ENCODE measurements around the gene IRS1.

Gene IRS1

DNA sequence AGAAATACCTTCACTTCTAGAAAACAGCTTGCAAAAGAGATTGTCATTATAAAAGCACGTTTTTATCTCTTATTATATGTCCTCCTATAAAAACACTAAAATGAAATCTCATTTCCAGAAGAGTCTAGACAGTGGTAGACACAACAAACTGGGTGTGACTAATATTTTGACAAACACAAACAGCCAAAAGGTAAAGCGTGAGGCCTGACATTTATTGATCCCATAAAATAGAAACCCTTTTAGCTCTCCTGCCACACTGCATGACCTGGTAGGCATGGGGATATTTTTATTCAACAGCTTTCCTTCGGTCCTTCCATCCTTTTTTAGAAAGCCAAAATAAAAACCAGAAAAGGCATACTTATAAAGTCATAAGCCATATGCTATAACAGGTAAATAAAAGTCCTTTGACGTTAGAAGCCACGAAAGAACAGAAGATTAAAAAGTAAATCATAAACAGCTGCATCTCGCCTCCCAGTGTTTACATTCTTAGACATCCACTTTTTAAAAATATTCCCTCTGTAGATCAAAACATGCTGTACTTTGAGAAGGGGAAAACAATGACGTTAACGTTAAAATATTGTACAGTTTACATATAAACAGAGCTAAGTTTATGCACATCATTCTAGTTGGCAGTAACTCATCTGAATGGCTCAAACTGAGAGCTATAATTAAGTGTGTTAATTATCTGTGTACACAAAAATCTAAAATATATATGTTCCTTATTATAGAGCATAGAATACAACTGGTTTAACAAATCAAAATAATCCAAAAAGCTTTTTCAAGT, 44.6 kb downstream of the IRS1 start:
- peak; percentile 37 for DNase-seq

DNA sequence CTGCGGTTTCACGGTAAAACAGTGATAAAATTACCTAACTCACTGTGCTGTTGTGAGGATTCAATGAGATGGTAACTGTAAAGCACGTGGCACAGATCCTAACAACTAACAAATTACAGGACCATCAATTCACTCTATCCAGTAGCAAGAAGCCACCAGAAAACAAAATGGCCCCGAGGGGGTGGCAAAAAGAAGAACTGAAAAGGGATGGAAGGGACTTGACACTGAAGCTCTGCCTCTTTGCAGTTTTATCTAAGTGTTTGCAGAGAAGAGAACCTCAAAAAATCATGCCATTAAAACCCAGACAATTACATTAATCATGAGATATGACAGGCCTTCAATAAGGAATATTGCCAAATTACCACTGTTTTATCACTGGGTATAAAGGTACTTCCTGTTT, 46.7 kb downstream of the IRS1 start:
- DNase-seq: no peak

DNA sequence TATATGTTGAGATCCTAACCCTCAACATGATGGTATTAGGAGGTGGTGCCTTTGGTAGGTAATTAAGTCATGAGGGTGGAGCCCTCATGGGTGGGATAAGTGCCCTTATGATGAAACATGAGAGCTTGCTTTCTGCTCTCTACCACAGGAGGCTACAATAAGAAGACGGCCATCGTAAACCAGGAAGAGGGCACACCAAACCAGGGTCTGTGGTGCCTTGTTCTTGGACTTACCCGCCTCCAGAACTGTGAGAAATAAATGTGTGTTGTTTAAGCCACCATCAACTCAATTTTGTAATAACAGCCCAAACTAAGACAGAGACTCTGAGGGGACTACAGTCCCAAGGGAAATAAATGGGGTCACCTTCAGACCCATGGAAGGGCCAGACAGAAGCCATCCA, 52.3 kb downstream of the IRS1 start:
- no peak for DNase-seq

DNA sequence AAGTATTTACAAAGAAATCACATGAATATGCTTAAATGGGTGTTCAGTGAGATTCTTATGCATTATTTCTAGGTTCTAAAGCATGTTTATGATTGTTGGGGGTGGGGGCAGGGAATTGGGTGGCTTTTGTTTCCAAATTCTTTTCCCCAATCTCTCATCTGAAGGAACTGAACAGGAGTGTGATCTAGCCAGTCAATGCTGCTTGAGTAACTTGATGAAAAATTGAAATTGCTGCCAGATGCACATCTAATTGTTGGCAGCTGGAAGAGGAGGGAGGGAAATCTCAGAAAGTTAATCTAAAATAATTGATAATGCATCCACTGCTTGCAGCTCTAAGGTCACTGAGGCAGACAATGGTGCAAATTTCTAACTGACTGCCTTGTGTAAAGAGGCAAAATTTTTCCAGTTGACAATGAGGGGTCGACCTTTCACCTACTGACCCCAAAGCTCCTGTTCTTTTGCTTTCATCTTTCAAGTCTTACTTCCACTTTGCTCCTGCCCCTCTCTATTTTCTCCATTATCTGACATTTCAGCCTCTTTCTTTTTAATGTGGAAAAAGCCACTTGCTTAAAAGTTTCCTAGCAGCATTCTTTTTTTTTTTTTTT, 53.3 kb downstream of the IRS1 start:
- no peak for DNase-seq

DNA sequence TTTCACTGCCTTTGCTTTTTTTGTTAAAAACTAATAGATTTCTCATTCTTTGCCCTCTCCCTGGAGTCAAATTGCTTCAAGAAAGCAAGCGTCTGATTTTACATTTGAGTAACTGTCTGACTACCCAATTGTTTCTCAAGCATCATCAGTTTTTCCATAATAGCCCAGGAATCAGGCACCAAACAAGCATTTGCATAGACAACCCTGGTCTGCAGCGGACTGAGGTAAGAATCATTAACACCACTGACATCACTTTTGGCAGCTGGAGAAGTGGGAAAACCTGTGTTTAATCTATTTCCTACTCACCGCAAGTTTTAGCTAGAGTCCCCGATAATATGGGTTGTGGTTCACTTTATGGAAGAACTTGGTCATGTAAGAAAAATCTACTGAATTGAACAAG, 55.7 kb downstream of the IRS1 start:
- no peak for DNase-seq

DNA sequence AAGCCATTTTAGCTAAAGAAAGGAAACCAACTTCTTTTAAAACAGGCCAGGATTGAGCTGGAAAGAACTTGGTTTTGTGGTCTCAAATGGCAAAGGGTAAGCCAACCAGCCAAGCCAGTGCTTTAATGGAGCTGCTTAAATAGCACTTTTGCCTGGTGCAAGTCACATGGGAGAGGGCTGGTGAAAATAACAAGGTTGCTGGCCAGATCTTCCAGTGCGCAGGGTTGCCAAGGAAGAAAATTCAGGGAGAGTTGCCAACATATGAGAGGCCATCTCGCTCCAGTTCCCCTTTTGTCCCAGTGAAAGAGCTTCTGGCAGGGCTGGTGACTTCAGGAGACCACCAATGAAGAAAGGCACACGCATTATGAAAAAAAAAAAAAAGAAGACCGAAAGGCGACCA, 57.3 kb downstream of the IRS1 start:
- DNase-seq: no peak

DNA sequence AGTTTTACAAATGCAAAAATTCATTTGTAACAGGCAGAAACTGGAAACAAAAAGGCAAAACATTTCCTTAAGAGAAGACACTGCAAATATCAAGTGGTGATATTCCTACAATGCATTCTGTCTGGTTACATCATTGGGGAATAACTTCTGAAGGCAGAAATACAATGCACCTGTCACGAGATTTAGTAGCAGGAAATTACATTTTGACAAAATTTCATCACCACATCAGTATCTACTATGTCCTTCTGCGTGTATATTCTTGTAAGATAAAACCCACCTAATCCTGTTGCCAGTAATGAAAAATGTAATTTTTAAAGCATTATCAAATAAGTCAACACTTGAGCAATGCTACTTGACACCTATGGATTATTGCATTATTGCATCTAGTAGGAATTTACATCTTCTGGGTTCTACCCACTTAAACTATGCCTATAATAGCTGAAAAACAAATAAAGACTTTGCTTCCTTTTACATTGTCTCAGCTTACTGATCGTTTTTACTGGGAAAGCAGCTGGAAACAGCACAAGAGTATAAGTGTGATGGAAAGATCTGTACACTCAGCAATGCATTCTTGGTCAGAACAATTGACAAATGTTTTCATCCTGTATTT, 59.5 kb downstream of the IRS1 start:
- no peak for DNase-seq

DNA sequence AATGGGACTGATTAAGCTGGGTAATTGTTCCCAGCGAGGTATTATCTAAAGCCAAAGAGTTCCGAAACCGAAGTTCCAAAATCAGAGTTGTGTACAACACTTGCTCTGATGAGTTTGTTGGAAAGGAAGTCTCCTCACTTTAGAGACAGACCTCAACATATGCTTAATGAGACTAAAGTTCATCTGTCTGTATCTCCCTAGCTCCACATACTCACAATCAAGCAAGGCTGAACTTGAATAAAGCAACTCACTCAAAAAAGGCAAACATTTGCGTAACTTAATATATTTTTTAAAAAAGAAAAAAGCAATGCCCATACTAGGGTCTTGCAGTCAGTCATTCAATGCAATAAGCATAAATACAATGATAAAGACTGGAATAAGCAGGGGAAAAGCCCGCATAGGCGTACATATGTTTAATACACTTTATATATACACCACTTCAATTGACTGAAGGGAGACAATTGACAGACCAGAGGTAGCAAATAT, 60.0 kb downstream of the IRS1 start:
- DNase-seq: no peak

DNA sequence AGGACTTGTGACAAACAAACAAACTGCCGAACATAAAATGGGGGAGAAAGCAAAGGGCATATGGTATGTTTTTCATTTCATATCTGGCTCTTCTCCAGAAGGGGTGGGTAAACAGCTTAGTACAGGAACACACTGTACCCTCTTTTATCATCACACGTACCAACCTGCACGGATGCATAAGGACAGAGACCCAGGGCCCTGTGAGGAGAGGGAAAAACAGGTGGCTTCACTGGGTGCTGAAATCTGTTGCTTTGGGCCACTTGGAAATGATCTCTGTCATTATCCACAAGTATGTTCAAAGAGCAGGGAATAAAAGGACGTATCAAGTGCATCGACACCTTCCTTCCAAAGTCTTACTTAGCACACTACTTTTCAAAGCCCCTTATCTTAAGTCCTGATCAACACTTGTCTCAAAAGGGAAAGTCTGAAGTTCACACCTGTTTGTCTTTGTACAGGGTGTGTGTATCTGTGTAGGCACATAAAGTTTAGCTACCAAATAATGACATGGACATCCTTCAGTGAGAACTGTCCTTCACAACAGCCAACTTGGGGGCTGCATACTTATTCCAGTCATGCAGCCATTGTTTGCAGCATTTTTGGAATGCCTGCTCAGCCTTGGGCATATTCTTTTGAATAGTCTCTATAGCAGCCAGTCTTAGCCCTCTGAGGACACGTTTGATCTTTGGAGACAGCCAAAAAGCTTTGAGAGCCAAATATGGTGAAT, 60.6 kb downstream of the IRS1 start:
- DNase-seq: no peak

DNA sequence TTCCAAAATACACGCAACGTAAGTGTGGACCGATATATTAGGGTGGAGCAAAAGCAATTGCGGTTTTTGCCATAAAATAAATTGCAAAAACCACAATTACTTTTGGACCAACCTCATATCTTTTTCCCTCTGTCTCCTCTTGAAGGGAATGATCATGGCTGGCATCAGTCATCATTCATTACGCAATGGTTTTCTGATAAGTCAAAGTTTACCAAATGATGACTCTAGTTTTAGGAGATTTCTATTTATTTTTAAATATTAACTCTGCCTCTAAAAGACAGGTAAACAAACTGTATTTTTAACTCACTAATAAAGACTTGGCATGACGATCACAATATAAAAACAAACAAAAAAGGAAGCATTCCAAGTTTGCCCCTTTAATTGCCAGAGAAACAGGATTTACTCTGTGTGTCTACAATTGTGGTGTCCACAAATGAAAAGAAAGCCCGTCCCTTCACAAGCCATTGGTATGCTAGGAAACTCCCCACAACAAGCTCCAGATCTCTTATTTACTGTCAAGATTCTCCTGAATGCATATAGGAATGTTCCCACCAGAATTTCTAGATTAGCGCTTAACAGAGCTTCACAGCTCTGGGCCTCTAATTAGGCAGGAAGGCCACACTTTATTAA, 61.3 kb downstream of the IRS1 start:
- no peak for DNase-seq

DNA sequence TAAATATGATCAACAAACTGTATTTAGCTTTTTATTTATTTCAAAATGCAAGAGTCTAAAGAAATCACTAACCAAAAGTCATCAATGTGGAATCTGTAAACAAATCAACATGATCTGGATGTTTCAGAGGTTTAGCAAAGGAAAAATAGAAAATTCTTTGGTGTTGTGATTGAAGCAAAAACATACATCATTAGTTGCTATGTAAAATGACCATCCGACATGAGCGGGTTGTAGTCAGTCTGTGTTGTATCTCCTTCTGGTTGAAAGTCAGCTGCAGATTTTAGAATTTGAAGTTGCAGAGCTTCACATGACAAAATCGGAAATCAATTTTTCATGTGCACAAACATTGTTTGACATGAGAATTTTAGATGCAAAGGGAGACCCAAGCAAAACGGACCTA, 63.2 kb downstream of the IRS1 start:
- no peak for DNase-seq

DNA sequence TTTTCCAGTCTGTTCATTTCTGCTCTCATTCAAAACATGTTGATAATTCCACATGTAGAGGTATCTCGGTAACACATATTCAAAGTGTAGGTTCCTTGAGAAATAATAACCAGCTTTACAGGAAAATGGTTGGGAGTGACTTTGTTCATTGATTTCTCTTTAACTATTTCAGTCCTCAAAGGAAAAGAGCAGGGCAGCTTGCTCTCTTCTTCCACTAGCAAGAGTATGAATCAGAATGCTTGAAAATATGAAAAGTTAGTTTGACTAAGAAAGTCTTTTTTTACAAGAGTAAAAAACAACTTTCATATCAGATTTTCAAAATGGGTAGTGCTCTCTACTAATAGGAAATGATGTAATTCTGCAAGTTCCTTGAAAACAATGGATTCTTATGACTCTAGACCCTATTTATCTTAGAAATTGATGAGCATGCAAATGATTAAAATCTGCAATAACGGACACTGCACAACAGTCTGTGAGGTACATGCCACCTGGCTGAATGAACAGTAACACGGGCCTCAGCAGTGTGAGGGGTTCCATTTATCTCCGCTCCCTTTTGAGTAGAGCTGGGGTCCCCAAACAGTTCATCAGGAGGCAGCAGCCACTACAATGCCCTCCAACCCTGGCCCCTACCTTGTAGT, 65.6 kb downstream of the IRS1 start:
- DNase-seq: no peak

DNA sequence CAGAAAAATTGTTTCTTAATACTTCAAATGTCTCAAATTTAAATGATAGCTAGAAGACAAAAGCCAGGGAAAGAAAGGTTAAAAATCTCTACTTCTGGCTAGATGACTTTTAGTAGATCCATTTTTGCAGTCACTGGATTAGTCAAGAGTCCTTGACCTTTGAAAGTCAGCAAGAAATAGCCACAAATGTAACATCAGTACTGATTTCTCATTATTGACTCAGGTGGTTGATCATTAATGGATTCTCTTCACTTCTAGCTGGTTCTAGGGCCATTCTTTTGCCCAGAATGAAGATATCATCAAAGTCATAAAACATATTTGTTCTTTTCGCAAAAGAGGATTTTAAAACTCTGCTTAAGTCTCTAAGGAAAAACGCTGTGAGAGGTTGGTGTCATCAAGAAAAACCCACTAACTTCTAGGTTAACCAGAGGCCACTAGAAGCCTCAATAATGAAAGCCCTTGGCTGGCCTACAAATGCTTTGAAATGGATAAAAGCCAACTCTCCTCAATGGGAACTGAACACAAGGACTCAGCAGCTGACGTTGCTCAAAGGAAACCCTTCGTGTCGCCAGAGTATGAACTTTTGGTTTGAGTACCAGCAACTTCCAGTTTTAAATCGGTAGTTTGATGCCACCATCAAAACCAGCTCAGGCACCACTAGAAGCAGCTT, 66.3 kb downstream of the IRS1 start:
- no peak for DNase-seq

DNA sequence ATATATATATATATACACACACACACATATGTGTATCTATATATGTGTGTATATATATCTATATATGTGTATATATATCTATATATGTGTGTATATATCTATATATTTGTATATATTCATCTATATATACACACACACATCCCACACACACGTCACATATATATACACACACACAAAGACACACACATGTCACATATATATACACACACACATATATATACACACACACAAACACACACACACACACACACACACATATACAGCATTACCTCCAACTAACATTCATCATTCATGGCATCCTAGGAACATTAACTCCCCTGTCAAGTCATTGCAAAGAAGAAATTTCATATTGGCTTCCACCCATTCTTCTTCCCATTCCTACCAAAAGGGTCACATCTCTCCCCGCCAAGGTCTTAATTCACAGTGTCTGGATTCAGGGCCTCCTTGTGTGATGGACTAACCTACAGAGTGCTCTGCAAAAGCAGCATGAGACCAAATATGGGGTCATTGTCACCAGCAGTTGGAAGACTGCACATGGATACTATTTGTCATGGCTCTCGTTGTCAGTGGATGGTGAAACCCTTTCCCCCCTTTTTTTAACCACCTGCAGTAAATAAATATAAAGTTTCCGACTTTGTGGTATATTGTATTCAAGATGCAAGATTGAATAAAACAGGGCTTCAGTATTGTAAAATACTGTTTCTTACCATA, 67.0 kb downstream of the IRS1 start:
- no peak for DNase-seq

DNA sequence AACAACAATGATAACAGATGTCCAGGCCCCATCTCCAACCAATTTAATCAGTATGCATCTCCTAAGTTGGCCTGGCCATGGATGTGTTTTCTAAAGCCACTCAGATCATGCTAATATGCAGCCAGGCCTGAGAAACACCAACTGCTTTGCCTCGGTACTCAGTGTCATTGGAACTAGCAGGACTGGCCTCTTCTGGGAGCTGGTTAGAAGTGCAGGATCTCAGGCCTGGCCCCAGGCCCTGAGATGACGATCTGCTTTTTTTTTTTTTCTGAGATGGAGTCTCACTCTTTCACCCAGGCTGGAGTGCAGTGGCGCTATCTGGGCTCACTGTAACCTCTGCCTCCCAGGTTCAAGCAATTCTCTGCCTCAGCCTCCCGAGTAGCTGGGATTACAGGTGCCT, 69.1 kb downstream of the IRS1 start:
- no peak for DNase-seq

DNA sequence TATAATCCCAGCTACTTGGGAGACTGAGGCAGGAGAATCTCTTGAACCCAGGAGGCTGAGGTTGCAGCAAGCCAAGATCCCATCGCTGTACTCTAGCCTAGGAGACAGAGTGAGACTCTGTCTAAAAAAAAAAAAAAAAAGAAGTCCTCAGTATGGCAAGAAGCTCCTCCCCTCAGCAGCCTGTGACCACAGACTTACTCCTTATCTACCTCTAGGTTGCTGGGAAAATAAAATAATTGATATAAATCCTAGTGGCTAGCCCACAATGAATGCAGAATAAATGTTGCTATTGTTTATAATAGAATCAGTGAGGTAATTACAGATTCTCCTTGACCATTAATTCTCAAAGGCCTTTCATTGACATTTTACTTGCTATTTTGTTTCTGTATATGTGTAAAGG, 70.6 kb downstream of the IRS1 start:
- no peak for DNase-seq

DNA sequence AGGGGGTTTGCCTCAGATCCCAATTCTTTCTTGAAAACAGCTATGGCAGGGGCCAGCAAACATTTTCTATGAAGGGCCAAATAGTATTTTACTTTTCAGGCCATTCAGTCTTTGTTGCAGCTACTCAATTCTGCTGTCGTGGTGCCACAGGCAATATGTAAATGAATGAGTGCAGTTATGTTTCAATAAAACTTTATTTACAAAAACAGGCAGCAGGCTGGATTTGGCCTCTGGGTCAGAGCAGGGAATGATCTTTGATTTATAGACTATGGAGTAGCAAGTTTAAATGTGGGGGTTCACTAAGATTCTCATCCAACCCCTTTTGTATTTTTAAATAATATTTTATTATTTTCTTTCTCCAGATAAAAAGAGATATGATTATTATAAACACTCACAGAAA, 72.4 kb downstream of the IRS1 start:
- DNase-seq: no peak

DNA sequence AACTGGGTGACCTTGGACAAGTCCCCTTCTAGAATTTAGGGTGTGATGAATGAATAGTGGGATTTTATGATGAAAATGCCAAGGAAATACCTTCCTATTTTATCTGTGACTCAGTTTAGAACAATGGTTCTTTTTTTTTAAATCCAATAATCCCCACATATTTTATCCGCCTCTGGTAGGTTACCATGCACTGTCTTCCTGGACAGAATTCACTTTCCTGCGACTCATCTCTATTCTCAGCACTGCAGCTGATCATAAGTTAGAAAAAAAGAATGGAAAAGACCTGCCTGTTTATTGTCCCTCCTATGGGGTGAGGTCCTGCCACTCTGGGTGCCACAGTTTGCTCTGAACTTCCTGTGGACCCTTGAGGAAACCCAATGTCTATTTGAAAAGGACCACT, 73.1 kb downstream of the IRS1 start:
- DNase-seq: peak; percentile 31

DNA sequence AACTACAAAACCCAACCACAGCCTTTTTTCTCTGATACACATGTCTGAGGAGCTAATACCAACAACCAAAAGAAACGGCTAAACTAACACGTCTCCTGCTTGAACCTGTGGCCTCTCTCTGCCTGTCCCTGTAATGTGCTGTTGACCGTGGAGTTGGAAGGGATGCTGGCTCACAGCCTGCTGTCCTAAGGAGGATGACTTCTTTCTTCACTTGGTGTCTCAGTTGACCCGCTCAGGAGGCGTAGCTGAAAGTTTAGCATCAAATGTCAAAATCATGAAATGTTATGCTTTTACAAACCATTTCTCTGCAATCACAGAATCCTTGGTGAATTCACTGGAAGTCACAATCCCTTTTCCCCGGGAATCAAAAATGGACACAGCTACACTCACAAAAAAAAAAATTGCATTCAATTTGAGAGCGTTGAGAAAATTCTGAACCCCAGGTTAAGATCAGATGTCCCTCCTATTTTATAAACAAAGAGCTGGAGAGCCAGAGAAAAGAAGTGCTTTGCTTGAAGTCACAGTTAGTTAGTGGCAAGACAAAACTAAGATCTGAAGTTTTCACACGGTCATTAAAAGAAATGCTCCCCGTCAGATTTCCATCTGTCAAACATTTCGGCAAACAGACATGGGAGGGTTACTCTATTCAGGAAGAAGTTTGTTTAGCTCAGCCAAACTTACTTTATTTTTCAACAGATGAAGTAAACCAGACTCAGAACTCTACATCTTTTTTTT, 74.3 kb downstream of the IRS1 start:
- no peak for DNase-seq

DNA sequence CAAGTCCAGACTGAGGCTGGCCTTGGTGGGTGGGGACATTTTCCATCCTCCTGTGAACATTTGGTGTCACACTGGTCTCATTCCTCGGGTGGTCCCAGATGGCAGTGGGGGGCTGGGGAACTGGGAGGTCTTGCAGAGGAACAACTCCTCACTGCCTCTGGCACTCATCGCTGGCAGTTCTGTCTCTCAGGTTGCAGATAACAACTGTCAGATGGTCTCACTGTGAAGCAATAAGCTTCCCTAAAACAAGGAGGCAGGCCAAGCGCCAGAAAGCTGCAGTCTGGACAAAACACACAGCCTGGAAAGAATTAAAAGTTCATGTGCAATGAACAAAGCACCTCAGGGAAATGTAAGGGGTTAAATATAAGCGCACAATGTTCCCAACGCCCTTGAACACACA, 78.1 kb downstream of the IRS1 start:
- no peak for DNase-seq

DNA sequence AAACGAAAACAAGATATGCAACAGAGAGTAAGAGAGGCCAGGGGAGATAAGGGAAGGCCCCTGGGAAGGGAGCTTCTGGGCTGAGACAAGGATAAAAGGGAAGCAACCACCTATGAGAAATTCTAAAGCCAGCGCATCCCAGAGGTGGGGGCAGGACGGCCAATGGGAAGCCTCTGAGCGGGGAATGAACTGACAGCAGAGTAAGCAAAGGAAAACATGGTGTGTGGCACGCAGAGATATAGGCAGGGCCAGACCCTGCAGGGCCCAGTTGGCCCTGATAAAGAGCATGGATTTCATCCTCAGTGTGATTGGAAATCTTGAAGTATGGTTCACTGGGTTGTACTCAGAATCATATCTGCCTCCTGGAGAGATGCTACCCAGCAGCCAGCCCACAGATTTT, 78.7 kb downstream of the IRS1 start:
- no peak for DNase-seq

All from EL (cell line).